GM12878 (cell line): Measurements from ENCODE around the gene DNMT1. TPM values are rescaled to one million over a fixed set of nuclear protein-coding genes. Genes with fewer than 3 reads are reported as not detected.

ENCODE experiments used
- ATAC-seq: fragments of 200-7000 bp; cut with Tn5 transposase; 3 replicates; pipeline ENCODE4 v1.9.1; 2020; ENCODE audit warnings: mild to moderate bottlenecking, moderate library complexity
- BruUV-seq: library from RNA; stranded (reverse); fragments of 400-500 nt; replicated peaks from 2 replicates; lab custom pipeline; 2021; lab: Mats Ljungman, UMichigan
- CTCF ChIA-PET: fragments of 300-600 bp; sonication (Branson Sonifier 250); formaldehyde crosslinking; extraction: SDS; loops from one replicate; lab custom pipeline; 2021; ENCODE audit warnings: inconsistent platforms; lab: Yijun Ruan, JAX
- POLR2A ChIA-PET: fragments of 350-600 bp; formaldehyde crosslinking; extraction: SDS; loops from one replicate; lab custom pipeline; 2021; ENCODE audit warnings: inconsistent platforms; lab: Charles Lee
- RAD21 ChIA-PET: fragments of 300-600 bp; sonication (Branson Sonifier 250); formaldehyde crosslinking; loops from one replicate; lab custom pipeline; 2023; ENCODE audit warnings: antibody characterized with exemption; ENCODE audit not compliant: unreplicated experiment; lab: Charles Lee
- SMC1A ChIA-PET: fragments of 300-600 bp; sonication (Branson Sonifier 250); formaldehyde crosslinking; loops from one replicate; lab custom pipeline; 2023; ENCODE audit not compliant: unreplicated experiment, uncharacterized antibody; lab: Charles Lee
- DNase-seq: peaks from one replicate; pipeline ENCODE4 v3.0.0-alpha.2; 2011; ENCODE audit warnings: low read depth, low spot score
- FAIRE-seq: peaks from 3 replicates; lab custom pipeline; 2011; peaks lifted over from hg19 to GRCh38; lab: Jason Lieb, UNC
- H2AFZ ChIP-seq: 2 replicates; pipeline ENCODE4 v1.6.0; 2011; ENCODE audit warnings: low read depth, low read length, control low read depth; ENCODE audit not compliant: control insufficient read depth
- H3K27ac ChIP-seq: 2 replicates; pipeline ENCODE4 v1.5.1; 2011; ENCODE audit warnings: control low read depth; ENCODE audit not compliant: control insufficient read depth, insufficient read depth
- H3K27me3 ChIP-seq, 2 experiments: replicated peaks in 1 of 2; 2 replicates each; pipeline versions ENCODE4 v1.6.0 to v1.6.1; 2011; ENCODE audit warnings: low read length in 1 of 2; ENCODE audit not compliant: control insufficient read depth in 2 of 2, insufficient read depth in 2 of 2
- H3K36me3 ChIP-seq, 2 experiments: 2 replicates each; pipeline ENCODE4 v1.5.1; 2011; ENCODE audit warnings: low read length in 1 of 2; ENCODE audit not compliant: control insufficient read depth in 2 of 2, insufficient read depth in 2 of 2
- H3K4me1 ChIP-seq: 2 replicates; pipeline ENCODE4 v1.6.1; 2011; ENCODE audit warnings: mild to moderate bottlenecking, low read length, moderate library complexity, mixed read lengths; ENCODE audit not compliant: control insufficient read depth, insufficient read depth
- H3K4me2 ChIP-seq: 2 replicates; pipeline ENCODE4 v1.6.0; 2011; ENCODE audit warnings: control low read depth; ENCODE audit not compliant: control insufficient read depth, insufficient read depth
- H3K4me3 ChIP-seq: fragments of 200-600 bp; sonication (generic); 2 replicates; pipeline ENCODE4 v1.5.1; 2016
- H3K79me2 ChIP-seq: 2 replicates; pipeline ENCODE4 v1.6.0; 2011; ENCODE audit warnings: low read length; ENCODE audit not compliant: control insufficient read depth, insufficient read depth
- H3K9ac ChIP-seq: 2 replicates; pipeline ENCODE4 v1.8.0; 2011; ENCODE audit warnings: low read length, control low read depth, mixed read lengths; ENCODE audit not compliant: control insufficient read depth, insufficient read depth
- H3K9me3 ChIP-seq: replicated peaks from 3 replicates; pipeline ENCODE4 v1.5.1; 2011; ENCODE audit warnings: mild to moderate bottlenecking, low read length; ENCODE audit not compliant: control insufficient read depth, insufficient read depth
- H4K20me1 ChIP-seq: 2 replicates; pipeline ENCODE4 v1.6.0; 2011; ENCODE audit not compliant: control insufficient read depth, insufficient read depth
- ATF2 ChIP-seq: IDR thresholded peaks from 2 replicates; pipeline ENCODE4 v1.6.1; 2012; ENCODE audit warnings: low read length, inconsistent platforms
- BCLAF1 ChIP-seq: fragments of 450-650 bp; IDR thresholded peaks from 2 replicates; pipeline ENCODE4 v1.6.1; 2017; ENCODE audit warnings: antibody characterized with exemption, mild to moderate bottlenecking, moderate library complexity
- E2F8 ChIP-seq: fragments of 450-650 bp; IDR thresholded peaks from 2 replicates; pipeline ENCODE4 v1.6.1; 2018; ENCODE audit warnings: mild to moderate bottlenecking, low read depth, moderate library complexity; ENCODE audit not compliant: partially characterized antibody
- FOXM1 ChIP-seq: IDR thresholded peaks from 2 replicates; pipeline ENCODE4 v1.6.1; 2012; ENCODE audit warnings: low read depth, mild to moderate bottlenecking, inconsistent platforms, low read length, moderate library complexity
- IRF3 ChIP-seq: fragments of 450-650 bp; IDR thresholded peaks from 2 replicates; pipeline ENCODE4 v1.6.1; 2014; ENCODE audit warnings: mild to moderate bottlenecking
- KDM1A ChIP-seq: fragments of 200-600 bp; sonication (generic); IDR thresholded peaks from 2 replicates; pipeline ENCODE4 v1.6.1; 2016; ENCODE audit warnings: borderline replicate concordance
- MYB ChIP-seq: fragments of 150-350 bp; IDR thresholded peaks from 2 replicates; pipeline ENCODE4 v1.6.1; 2014; ENCODE audit warnings: mild to moderate bottlenecking, low read depth, low read length, borderline replicate concordance
- RELA ChIP-seq: fragments of 450-650 bp; IDR thresholded peaks from 2 replicates; pipeline ENCODE4 v1.8.0; 2014; ENCODE audit warnings: borderline replicate concordance; ENCODE audit not compliant: partially characterized antibody
- ZNF207 ChIP-seq: fragments of 450-650 bp; IDR thresholded peaks from 2 replicates; pipeline ENCODE4 v1.6.1; 2014; ENCODE audit warnings: antibody characterized with exemption, mild to moderate bottlenecking, borderline replicate concordance
- in situ Hi-C: fragments of 300-500 bp; cut with MboI; formaldehyde crosslinking; loops from 9 replicates; pipeline ENCODE4 v1.14.3; 2018; ENCODE audit warnings: mixed read lengths
- intact Hi-C: fragments of 100-400 bp; cut with micrococcal nuclease; formaldehyde crosslinking; loops from one replicate; pipeline ENCODE4 v1.14.2; 2022; ENCODE audit not compliant: unreplicated experiment
- polyA plus RNA-seq, 11 experiments: library from polyadenylated mRNA; depleted of rRNA in 4 of 11; unstranded in 6 of 11; stranded (reverse) in 5 of 11; fragments of >200 nt; fragmentation: Nextera tagmentation in 4 of 11; fragmentation: Illumina TruSeq in 1 of 11; extraction: Ambion mirVana in 4 of 11; extraction: Trizol in 1 of 11; gene quantifications; 1 replicate in 1 of 11; 2 replicates in 10 of 11; pipeline versions ENCODE4 v1.2.1 to v1.2.3, GENCODE V29; 2011 to 2016; ENCODE audit warnings: inconsistent platforms in 2 of 11, missing spikeins in 2 of 11, low read depth in 1 of 11
- total RNA-seq, 4 experiments: library from RNA; depleted of rRNA in 3 of 4; stranded (reverse); fragments of >200 nt in 3 of 4; fragmentation: Illumina TruSeq in 1 of 4; extraction: Trizol in 1 of 4; gene quantifications; 2 replicates each; pipeline versions ENCODE4 v1.2.1 to v1.2.3, GENCODE V29; 2013 to 2021

DNMT1 gene
- total and polyA plus RNA-seq, 10 of the 15 experiments (the other 5 are each of a cell fraction or from before 2014, with no cell fraction given), result 70.0 to 290 (median 133) TPM

GRCh38 chr19:10104130-10104513, 90.6 kb downstream of the DNMT1 start:
- TF ChIP-seq FOXM1 (no peak), IRF3 (no peak), ZNF207 (no peak), E2F8 (no peak), RELA (no peak), KDM1A (no peak), MYB (no peak), BCLAF1 (no peak), ATF2 (no peak)
- FAIRE-seq (no peak), DNase-seq (no peak), ATAC-seq (no peak)
- RAD21 ChIA-PET, result interaction anchor here (0.6 to 9.6 kb wide), 16 partner anchors 8 to 324 kb away, joined by 3 to 166 read pairs (median 4); partner anchors contain the start of genes EIF3G, ICAM1, MRPL4 and P2RY11
- Histone ChIP-seq H3K79me2 (peaks cover 36% of the 10 kb centered on the region), H3K27me3 (no peaks in the 10 kb centered on the region), H3K4me3 (peak overlapping the region; percentile 46; the same call in 1 of the 2 replicates), H3K4me2 (peak overlapping the region; percentile 94), H4K20me1 (no peaks in the 10 kb centered on the region), H3K36me3 (peaks cover 9 to 11% of the 10 kb centered on the region in 2 experiments; a peak in 3 of 4 replicates), H3K9ac (peak overlapping the region; percentile 95), H2AFZ (no peak overlapping the region), H3K9me3 (no peaks in the 10 kb centered on the region), H3K4me1 (peaks cover 42% of the 10 kb centered on the region), H3K27ac (peak overlapping the region; percentile 100)
- SMC1A ChIA-PET, result interaction anchor here (0.7 to 11.1 kb wide), 13 partner anchors 8 to 308 kb away, joined by 3 to 150 read pairs (median 5); partner anchors contain the start of genes ICAM1 and P2RY11
- intact Hi-C loops, result loop anchor here (2.0 to 10.0 kb wide), 2 partner anchors 133 to 281 kb away; partner anchors contain the start of gene TYK2
- no TSS peak for BruUV-seq
- CTCF ChIA-PET, result interaction anchor here (0.6 to 9.5 kb wide), 12 partner anchors 8 to 299 kb away, joined by 3 to 171 read pairs (median 5); partner anchors contain the start of genes ICAM1, MRPL4 and P2RY11
- POLR2A ChIA-PET, result interaction anchor here (0.6 to 4.6 kb wide), 13 partner anchors 8 to 1475 kb away, joined by 3 to 58 read pairs (median 4); partner anchors contain the start of genes P2RY11 and S1PR2
- in situ Hi-C loops, result loop anchor here (5.0 kb wide), 1 partner anchor 133 kb away; no protein-coding TSS in a partner anchor
